Activated T-helper 17 cell treated with anti-CD3 and anti-CD28 coated beads, Interleukin-2, amount 50 U/mL, for 72 hours (primary cell): Measurements from ENCODE around the gene ABCD3. TPM values are rescaled to one million over a fixed set of nuclear protein-coding genes. Genes with fewer than 3 reads are reported as not detected.
"Not testable (repeated sequence)": the region's sequence is repeated elsewhere in the genome, so short reads cannot be mapped to it uniquely, and the experiment has no call there.

Source experiments
- ATAC-seq: fragments of 150-1000 bp; cut with Tn5 transposase; replicated peaks from 2 replicates; pipeline ENCODE4 v1.10.0; 2021; ENCODE audit warnings: mild to moderate bottlenecking, moderate library complexity
- H3K27ac Mint-ChIP-seq: one replicate; pipeline ENCODE4 v1.8.0; 2022; ENCODE audit warnings: mixed read lengths
- H3K27me3 Mint-ChIP-seq: one replicate; pipeline ENCODE4 v1.8.0; 2022; ENCODE audit warnings: mixed read lengths
- H3K36me3 Mint-ChIP-seq: one replicate; pipeline ENCODE4 v1.8.0; 2022; ENCODE audit warnings: low read depth, mild to moderate bottlenecking, mixed read lengths
- H3K4me1 Mint-ChIP-seq: one replicate; pipeline ENCODE4 v1.8.0; 2022; ENCODE audit warnings: mixed read lengths
- H3K4me3 Mint-ChIP-seq: one replicate; pipeline ENCODE4 v1.8.0; 2022; ENCODE audit warnings: mild to moderate bottlenecking, mixed read lengths
- H3K9me3 Mint-ChIP-seq: one replicate; pipeline ENCODE4 v1.8.0; 2022; ENCODE audit warnings: mixed read lengths
- total RNA-seq, 2 donors: library from RNA; stranded (reverse); gene quantifications; one replicate each; pipeline ENCODE4 v1.2.3, GENCODE V29; 2022

ABCD3 gene
- total RNA-seq, 2 donors from 2014 or later = 18.8 to 27.6 TPM

- no peak for ATAC-seq
- Mint-ChIP-seq H3K9me3 (no peaks in the 10 kb centered on the region), H3K36me3 (no peaks in the 10 kb centered on the region), H3K4me3 (no peak overlapping the region), H3K27me3 (peaks cover 25% of the 10 kb centered on the region), H3K27ac (no peak overlapping the region), H3K4me1 (no peaks in the 10 kb centered on the region)
Measured at GRCh38 chr1:94551449-94551848, 133.3 kb downstream of the ABCD3 start.

GRCh38 chr1:94552071-94552586 lies 133.9 kb downstream of the ABCD3 start:
- H3K27me3 Mint-ChIP-seq = peaks cover 21% of the 10 kb centered on the region
- H3K4me1 Mint-ChIP-seq = no peaks in the 10 kb centered on the region
- H3K27ac Mint-ChIP-seq = no peak overlapping the region
- no peaks in the 10 kb centered on the region for H3K36me3 Mint-ChIP-seq
- no peaks in the 10 kb centered on the region for H3K9me3 Mint-ChIP-seq
- H3K4me3 Mint-ChIP-seq = no peak overlapping the region
- ATAC-seq = no peak

GRCh38 chr1:94553323-94553730 lies 135.1 kb downstream of the ABCD3 start:
- Mint-ChIP-seq H3K36me3 (no peaks in the 10 kb centered on the region), H3K27ac (no peak overlapping the region), H3K4me1 (no peaks in the 10 kb centered on the region), H3K9me3 (no peaks in the 10 kb centered on the region), H3K4me3 (no peak overlapping the region), H3K27me3 (peaks cover 18% of the 10 kb centered on the region)
- no peak for ATAC-seq

GRCh38 chr1:94553931-94554330 lies 135.7 kb downstream of the ABCD3 start:
- ATAC-seq = no peak
- Mint-ChIP-seq H3K27me3 (peaks cover 18% of the 10 kb centered on the region), H3K4me3 (no peak overlapping the region), H3K4me1 (no peaks in the 10 kb centered on the region), H3K9me3 (no peaks in the 10 kb centered on the region), H3K27ac (no peak overlapping the region), H3K36me3 (no peaks in the 10 kb centered on the region)

GRCh38 chr1:94554580-94554979 lies 136.4 kb downstream of the ABCD3 start:
- Mint-ChIP-seq H3K9me3 (no peaks in the 10 kb centered on the region), H3K36me3 (no peaks in the 10 kb centered on the region), H3K27me3 (peaks cover 18% of the 10 kb centered on the region), H3K4me1 (no peaks in the 10 kb centered on the region), H3K4me3 (no peak overlapping the region), H3K27ac (no peak overlapping the region)
- ATAC-seq = no peak

GRCh38 chr1:94555091-94555490 lies 136.9 kb downstream of the ABCD3 start:
- no peak overlapping the region for H3K4me3 Mint-ChIP-seq
- no peak for ATAC-seq
- H3K9me3 Mint-ChIP-seq = no peaks in the 10 kb centered on the region
- peaks cover 15% of the 10 kb centered on the region for H3K27me3 Mint-ChIP-seq
- H3K27ac Mint-ChIP-seq = no peak overlapping the region
- H3K36me3 Mint-ChIP-seq = no peaks in the 10 kb centered on the region
- no peaks in the 10 kb centered on the region for H3K4me1 Mint-ChIP-seq

GRCh38 chr1:94559921-94560320 lies 141.7 kb downstream of the ABCD3 start:
- H3K36me3 Mint-ChIP-seq = no peaks in the 10 kb centered on the region
- H3K4me3 Mint-ChIP-seq = no peak overlapping the region
- H3K9me3 Mint-ChIP-seq = no peaks in the 10 kb centered on the region
- no peaks in the 10 kb centered on the region for H3K4me1 Mint-ChIP-seq
- H3K27me3 Mint-ChIP-seq = peaks cover 11% of the 10 kb centered on the region
- no peak overlapping the region for H3K27ac Mint-ChIP-seq
- no peak for ATAC-seq

GRCh38 chr1:94560333-94560732 lies 142.1 kb downstream of the ABCD3 start:
- Mint-ChIP-seq H3K36me3 (no peaks in the 10 kb centered on the region), H3K4me3 (no peak overlapping the region), H3K27me3 (peaks cover 10% of the 10 kb centered on the region), H3K27ac (no peak overlapping the region), H3K9me3 (no peaks in the 10 kb centered on the region), H3K4me1 (no peaks in the 10 kb centered on the region)
- no peak for ATAC-seq

- H3K9me3 Mint-ChIP-seq = peaks cover 3% of the 10 kb centered on the region
- H3K27ac Mint-ChIP-seq = no peak overlapping the region
- H3K4me1 Mint-ChIP-seq = no peaks in the 10 kb centered on the region
- no peak overlapping the region for H3K4me3 Mint-ChIP-seq
- no peak for ATAC-seq
- H3K36me3 Mint-ChIP-seq = no peaks in the 10 kb centered on the region
- peaks cover 6% of the 10 kb centered on the region for H3K27me3 Mint-ChIP-seq
Measured at GRCh38 chr1:94562519-94563260, 144.5 kb downstream of the ABCD3 start.

GRCh38 chr1:94565901-94566300 lies 147.7 kb downstream of the ABCD3 start:
- no peaks in the 10 kb centered on the region for H3K36me3 Mint-ChIP-seq

GRCh38 chr1:94566436-94566835 lies 148.2 kb downstream of the ABCD3 start:
- not testable (repeated sequence) for H3K27ac Mint-ChIP-seq, H3K4me3 Mint-ChIP-seq, H3K9me3 Mint-ChIP-seq, ATAC-seq, H3K36me3 Mint-ChIP-seq, H3K4me1 Mint-ChIP-seq
- peaks cover 11% of the 10 kb centered on the region for H3K27me3 Mint-ChIP-seq

More at GRCh38 chr1:94565901-94566300, 147.7 kb downstream of the ABCD3 start:
- Mint-ChIP-seq H3K27ac (no peak overlapping the region), H3K9me3 (peaks cover 3% of the 10 kb centered on the region), H3K4me3 (no peak overlapping the region), H3K4me1 (no peaks in the 10 kb centered on the region), H3K27me3 (peaks cover 6% of the 10 kb centered on the region)
- ATAC-seq = no peak

GRCh38 chr1:94567975-94568607 lies 149.9 kb downstream of the ABCD3 start:
- not testable (repeated sequence) for H3K4me1 Mint-ChIP-seq, H3K9me3 Mint-ChIP-seq, H3K36me3 Mint-ChIP-seq, ATAC-seq, H3K27ac Mint-ChIP-seq, H3K27me3 Mint-ChIP-seq, H3K4me3 Mint-ChIP-seq
